Body of pancreas (tissue), 4 donors: Measurements from ENCODE around the gene SLC22A2.

Experiments used
- POLR2A ChIP-seq, 3 donors: fragments of 450-650 bp; IDR thresholded peaks; one replicate each; pipeline ENCODE4 v1.6.1; 2016; ENCODE audit warnings: antibody characterized with exemption in 3 of 3, mild to moderate bottlenecking in 2 of 3
- TF ChIP-seq, protein P1 (sequence below), 7 experiments: fragments of 450-650 bp in 4 of 7; fragments of 200-600 bp in 3 of 7; sonication (generic) in 3 of 7; IDR thresholded peaks; one replicate each; pipeline ENCODE4 v1.5.1; 2016 to 2019; ENCODE audit warnings: antibody characterized with exemption in 7 of 7

DNA sequence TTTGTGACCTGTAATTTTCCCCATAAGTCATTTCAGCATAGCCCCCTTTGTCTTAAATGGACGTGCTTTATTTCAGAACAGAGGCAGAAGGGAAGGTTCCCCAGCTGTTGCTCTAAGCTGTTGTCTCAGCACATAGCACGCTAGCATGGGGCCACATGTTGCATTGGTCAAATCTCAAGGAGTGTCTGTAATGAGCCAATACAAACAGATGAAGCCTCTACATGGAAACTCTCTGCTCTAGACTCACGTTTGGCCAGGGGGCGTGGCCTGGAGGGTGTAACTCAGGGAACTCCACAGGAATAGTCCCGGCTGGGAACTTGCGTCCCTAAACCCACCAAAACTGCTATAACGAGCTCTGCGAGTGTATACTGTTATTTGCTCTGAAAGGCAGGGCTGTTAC lies 35.2 kb upstream of the SLC22A2 start:
- TF ChIP-seq, protein P1, sequence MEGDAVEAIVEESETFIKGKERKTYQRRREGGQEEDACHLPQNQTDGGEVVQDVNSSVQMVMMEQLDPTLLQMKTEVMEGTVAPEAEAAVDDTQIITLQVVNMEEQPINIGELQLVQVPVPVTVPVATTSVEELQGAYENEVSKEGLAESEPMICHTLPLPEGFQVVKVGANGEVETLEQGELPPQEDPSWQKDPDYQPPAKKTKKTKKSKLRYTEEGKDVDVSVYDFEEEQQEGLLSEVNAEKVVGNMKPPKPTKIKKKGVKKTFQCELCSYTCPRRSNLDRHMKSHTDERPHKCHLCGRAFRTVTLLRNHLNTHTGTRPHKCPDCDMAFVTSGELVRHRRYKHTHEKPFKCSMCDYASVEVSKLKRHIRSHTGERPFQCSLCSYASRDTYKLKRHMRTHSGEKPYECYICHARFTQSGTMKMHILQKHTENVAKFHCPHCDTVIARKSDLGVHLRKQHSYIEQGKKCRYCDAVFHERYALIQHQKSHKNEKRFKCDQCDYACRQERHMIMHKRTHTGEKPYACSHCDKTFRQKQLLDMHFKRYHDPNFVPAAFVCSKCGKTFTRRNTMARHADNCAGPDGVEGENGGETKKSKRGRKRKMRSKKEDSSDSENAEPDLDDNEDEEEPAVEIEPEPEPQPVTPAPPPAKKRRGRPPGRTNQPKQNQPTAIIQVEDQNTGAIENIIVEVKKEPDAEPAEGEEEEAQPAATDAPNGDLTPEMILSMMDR (IDR thresholded peaks at IDR 0.05), result no peak
- no peak for TF ChIP-seq POLR2A (IDR thresholded peaks at IDR 0.05)
